Stimulated activated CD4-positive, alpha-beta T cell treated with anti-CD3 and anti-CD28 coated beads, Interleukin-4, amount 100 ng/mL, for 4 hours (primary cell): ENCODE data around the gene TRAPPC10.
"Not testable (repeated sequence)": the region's sequence is repeated elsewhere in the genome, so short reads cannot be mapped to it uniquely, and the experiment has no call there.

Source experiments
- DNase-seq, 2 experiments: peaks; one replicate each; pipeline ENCODE4 v3.0.0-alpha.2; 2020

The TRAPPC10 gene

DNA sequence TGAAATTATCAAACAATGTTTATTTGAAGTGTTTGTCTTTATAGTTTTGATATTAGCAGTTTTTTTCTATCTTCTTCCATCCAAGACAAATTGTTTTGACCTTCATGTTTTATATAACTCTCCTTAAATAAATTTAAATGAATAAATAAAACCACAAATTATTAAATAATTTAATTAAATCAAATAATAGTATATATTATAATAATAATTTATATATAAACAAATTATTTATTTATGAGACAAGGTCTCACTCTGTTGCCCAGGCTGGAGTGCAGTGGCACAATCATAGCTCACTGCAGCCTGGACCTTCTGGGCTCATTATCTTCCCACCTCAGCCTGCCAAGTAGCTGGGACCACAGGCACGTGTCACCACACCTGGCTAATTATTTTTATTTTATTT is 82.7 kb downstream of the TRAPPC10 start:
- no peak for DNase-seq

DNA sequence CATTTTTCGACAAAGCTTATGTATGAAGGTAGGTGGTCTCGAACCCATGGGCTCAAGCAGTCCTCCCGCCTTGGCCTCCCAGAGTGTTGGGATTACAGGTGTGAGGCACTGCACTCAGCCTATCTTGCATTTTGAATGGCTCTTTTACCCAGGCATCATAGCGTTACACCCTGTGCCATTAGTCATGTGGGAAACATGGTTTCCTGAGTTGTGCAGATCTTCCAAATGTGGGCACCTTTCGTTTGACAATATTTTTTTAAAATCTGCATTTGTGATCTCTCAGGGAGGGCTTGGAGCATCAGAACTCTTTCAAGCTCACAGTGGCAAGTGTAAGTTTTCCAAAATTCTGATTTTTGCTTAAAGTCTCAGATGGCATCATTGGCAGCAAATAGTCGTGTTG is 86.4 kb downstream of the TRAPPC10 start:
- DNase-seq = not testable (repeated sequence)

DNA sequence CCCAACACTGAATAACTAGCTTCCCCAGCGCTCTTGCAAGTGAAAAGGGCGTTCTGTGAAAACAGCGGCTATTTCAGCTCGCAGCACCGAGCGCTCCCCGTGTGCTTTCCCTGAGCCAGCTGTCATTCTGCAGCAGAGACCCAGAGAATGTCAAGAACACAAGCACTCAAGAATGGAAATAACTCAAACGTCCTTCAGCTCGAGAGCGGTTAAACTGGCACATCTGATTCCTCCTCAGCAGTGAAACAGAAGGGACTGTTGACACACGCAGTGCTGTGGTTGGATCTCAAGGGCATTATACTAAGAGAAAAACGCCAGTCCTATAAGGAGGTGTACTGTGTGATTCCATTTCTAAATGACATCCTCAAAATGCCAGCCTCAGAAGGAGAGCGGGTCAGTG is 86.9 kb downstream of the TRAPPC10 start:
- not testable (repeated sequence) for DNase-seq

DNA sequence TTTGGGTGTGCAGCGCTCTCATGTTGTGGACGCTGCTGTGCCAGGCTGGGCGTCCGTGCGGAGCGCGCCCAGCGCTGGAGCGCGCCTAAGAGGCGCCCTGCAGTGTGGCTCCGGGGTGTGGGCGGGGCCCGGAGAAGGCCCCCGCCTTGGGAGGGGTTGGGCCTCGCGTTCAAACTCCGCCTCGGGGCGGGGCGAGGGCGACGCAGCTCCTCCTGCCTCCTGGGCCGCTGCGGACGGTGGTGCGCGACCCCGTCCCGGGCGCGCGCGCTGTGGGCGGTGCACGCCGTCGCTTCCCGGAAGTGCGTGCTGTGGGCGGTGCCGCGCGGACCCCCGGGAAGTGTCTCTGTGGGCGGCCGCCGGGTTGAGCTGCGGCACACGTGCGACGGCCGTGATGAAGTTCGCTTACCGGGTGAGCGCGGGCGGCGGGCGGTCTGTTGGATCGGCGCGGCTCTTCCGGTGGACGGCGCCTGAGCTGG is 95.0 kb downstream of the TRAPPC10 start, which contains the start of gene PWP2:
PWP2 (plus strand) TSS at position 374 of the 476 bp plus-strand sequence; CDS start at position 392, 18 bp downstream.
- peak; percentile 43 to 56 for DNase-seq

DNA sequence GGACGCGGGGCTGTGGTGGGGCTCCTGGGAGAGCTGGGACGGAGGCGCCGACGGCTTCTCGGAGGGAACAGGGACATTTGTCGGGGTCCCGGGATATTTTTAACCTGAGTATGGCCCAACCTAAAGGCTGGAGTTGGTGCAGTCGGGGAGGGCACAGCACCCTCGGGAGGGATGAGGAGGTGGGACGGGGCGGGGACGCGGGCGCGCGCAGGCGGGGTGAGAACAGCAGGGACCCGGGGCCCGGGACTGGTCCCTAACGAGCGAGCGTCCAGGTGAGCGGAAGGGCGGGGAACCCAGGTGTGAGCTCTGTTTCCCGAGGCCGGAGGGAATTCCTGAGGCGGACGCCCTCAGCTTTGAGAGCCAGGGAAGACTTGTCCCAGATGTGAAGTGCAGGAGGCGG is 95.5 kb downstream of the TRAPPC10 start:
- DNase-seq = not testable (repeated sequence)

DNA sequence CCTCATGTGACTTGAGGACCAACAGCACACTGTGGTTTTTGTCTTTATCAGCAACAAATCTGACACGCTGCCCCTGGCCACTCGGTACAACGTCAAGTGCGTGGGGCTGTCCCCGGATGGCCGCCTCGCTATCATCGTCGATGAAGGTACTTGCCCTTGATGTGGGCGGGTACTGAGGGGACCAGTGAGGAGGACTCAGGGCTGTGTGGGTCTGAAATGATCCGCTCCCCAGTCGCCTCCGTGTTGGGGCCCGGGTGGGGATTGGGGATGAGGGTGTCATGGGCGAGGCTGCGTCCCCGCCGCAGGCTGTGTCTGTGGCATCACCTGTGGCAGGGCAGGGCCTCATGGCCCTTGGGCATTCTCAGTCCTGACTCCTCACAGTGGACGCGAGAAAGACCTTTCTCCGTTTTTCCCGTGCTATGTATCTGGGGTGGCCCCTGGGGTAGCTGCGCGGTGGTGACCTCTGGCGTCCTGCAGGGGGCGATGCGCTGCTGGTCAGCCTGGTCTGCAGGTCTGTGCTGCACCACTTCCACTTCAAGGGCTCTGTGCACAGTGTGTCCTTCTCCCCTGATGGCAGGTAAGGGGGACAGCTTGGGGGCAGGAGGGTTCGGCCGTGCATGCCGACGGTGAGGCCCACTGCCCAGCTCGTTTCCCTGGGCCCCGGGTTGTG is 101.7 kb downstream of the TRAPPC10 start:
- DNase-seq = not testable (repeated sequence)

DNA sequence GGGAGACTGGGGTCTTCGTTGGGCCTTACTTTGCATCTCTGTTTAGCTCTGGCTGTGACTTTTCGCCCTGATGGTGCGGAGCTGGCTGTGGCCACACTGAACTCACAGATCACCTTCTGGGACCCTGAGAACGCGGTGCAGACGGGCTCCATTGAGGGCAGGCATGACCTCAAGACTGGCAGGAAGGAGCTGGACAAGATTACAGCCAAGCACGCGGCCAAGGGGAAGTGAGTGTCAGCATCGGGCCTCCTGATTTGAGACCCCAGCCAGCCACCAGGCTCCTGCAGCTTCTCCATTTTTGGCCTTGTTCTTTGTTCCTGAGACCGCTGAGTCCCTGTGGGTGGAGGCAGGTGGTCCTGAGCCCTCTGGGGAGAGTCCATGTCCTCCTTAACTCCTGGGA is 110.0 kb downstream of the TRAPPC10 start:
- not testable (repeated sequence) for DNase-seq

DNA sequence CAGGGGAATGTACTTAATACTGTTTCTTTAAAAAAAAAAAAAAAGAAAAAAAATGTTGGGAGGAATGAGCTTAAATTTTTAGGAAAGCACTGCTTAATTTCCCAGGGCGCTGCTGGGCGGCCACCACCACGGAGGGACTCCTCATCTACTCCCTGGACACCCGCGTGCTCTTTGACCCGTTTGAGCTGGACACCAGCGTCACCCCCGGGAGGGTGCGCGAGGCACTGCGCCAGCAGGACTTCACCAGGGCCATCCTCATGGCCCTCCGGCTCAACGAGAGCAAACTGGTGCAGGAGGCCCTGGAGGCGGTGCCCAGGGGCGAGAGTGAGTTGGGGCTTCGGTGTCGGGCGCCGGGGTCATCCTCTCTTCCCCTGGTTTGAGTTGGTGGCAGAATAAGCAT is 115.7 kb downstream of the TRAPPC10 start:
- not testable (repeated sequence) for DNase-seq

DNA sequence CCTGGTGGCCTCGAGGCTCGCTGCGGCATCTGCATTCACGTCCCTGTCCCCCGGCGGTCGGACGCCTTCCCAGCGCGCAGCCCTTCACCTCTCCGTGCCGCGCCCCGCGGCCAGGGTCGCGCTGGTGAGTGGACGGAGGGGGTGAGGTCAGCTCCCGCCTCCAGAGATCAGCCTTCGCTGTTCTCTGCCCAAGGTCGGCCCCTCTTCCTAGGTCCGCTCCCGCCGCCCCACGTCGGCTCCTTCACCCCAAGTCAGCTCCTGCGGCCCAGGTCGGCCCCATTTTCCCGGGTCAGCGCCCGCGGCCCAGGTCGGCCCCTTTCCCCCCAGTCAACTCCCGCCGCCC is 121.6 kb downstream of the TRAPPC10 start:
- not testable (repeated sequence) for DNase-seq

DNA sequence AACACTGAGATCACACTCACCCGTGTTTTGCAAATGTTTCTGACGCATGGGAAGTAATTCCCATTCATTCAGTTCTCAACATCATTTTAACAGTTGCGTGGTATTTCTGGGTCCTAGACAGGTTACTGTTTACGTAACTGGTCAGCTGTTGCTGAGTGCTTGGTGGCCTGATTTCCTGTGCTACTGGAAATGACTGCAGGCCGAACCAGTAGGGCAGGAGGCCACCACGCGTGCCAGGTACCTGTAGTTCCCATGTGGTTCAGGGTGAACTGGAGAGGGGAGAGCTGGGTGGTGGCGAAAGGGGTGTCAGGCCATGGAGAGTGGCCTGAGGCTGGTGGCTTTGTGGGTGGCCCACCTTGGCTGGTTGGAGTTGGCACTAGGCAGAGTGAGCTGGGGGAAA is 122.6 kb downstream of the TRAPPC10 start:
- DNase-seq = not testable (repeated sequence)

DNA sequence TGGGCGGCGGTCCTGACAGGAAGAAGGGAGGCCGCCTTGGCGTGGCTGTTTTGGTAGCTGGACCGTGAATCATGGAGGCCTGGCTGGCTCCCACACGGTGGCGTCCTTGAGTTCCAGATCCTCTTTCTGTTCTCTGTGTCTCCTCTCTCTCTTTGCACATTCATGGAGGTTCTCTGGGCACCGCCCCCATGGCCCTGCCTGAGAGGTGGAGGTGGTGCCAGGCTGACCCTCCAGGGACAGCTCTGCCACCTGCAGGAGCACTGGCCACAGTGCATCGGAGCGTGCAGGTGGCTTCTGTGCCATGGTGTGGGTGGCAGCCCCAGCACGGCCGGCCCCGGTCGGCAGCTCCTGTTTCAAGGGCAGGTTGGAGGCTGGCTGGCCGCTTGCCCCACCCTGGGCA is 125.9 kb downstream of the TRAPPC10 start:
- DNase-seq = not testable (repeated sequence)

DNA sequence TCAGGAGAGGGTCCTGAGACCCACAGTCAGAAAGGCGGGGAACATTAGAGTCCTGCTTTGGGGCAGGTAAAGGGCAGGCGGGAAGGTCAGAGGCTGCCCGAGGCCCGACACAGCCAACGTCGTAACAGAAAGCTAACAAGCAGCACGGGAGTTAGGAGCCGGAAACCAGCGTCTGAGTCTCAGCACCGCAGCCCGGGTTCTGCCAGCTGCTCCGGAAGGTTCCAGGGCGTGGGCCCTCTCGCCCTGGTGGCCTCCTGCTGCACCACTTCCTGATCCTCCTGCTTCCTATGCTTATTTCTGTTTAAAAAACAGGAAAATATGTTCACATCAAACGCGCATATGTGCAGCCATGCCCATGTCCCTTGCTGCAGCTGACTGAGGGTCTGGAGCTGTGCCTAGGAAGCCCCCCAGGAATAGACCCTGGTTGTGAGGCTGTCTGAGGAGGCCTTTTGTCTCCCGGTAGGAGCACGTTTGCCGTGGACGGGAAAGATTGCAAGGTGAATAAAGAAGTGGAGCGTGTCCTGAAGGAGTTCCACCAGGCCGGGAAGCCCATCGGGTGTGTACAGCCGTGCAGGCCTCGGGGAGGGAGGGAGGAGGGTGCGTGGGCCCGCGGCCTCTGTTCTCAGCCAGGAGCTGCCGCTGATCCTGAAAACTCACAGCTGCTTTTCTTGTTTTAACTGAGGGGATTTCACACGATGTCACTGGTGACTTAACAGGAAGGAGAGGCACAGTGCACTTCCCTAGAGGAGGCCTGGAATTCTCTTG is 127.9 kb downstream of the TRAPPC10 start:
- not testable (repeated sequence) for DNase-seq

DNA sequence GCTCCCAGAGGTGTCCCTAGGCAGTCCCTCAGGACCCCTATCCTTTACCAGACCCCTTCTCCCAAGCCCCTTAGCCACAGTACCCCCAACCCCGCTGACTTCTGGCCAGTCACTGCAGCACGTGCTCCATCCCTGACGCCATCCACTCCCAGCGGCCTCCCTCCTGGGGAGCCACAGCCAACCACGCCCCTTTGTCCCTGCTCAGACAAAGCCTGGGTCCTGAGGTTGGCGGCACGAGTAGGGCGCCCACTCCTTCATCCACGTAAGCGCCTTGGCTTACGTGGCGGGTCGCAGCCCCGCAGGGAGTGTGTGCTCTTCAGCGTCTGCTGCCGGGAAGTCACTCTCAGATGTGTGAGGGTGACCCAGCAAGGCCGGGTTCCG is 128.4 kb downstream of the TRAPPC10 start:
- DNase-seq = not testable (repeated sequence)

DNA sequence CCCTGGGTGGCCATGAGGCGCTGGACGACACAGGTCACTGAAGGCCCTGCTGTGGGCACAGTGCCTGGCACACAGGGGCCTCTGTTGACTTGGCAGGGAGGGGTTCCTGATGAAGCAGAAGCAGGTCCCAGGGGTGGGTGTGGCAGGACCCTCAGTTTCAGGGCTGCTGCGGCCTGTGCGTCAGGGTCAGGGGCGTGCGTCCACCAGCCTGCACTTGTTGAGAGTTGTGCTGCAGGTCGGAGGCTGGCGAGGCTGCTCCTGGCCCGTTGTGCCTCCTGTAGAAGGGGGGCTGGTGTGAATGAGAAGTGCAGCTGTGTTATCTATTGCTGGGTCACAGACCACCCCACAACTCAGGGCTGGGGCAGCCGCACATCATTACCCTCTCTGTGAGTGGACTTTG is 130.4 kb downstream of the TRAPPC10 start:
- not testable (repeated sequence) for DNase-seq

DNA sequence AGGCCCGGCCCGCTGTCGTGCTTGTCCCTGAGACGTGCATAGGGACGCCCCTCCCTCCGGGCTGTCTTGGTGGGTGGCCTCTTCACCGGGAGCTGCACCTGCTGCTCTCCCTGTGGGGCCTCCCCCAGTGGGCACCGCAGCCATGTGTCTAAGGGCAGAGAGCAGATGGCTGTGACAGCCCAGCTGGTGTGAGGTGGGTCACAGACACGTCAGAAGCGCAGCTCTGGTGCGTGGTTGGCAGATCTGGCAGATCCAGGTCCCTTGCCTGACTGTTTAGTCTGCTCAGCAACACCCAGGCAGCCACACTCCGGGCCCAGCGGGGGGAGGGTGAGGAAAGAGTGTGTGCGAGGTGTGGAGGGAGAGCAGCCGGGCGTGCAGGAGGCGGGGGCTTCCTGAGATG is 131.3 kb downstream of the TRAPPC10 start:
- DNase-seq = not testable (repeated sequence)

DNA sequence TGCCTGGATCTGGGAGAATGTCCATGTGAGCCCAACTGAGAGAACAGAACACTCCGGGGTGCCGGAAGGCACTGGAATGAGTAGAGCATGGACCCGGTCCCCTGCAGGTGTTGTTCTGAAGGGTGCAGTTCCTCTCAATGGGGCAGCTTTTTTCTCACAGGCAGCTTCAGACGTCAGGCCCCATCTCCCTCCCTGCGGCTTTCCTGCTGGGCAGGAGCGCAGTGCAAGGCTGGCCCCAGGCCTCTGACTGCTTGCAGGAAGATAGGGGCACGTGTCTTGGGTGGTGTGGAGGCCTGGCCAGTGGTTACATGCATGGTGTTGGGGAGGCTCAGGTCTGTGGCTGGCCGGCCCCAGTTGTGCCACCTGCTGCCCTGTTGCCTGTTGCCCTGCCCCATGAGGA is 131.9 kb downstream of the TRAPPC10 start:
- DNase-seq = not testable (repeated sequence)

DNA sequence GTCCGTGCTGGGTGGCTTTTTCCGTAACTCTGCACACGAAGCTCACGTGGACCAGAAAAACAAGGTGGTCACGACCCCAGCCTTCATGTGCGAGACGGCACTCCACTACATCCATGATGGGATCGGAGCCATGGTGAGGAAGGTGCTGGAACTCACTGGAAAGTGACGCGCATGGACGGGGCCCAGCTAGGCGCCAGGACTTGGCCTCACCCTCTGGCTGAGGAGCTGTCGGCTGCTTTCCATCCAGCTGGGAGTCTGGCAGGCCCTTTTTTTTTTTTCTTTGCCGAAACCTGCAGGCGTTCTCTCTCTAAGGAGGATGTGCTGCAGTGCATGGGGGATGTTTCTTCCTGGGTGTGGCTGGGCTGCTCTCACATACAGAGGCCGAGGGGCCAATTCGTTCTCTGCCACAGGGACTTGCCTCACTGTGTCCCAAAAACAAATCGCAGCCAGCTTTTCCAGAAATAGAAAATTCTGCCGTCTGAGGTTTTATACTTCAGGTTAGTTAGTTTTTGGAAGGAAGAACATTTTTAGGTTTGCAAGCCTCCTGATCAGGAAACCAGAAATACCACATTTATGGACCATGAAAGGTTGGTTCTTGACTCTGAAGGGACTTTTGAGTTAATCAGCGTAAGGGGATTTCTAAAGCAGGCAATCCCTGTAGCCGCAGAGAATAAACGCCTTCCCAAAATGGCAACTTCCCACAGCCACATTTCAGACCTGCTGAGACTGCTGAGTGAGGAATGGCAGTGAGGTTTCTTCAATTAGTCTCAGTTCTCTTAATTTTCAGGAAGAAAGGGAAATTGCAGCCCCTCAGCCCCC is 132.9 kb downstream of the TRAPPC10 start:
- DNase-seq = not testable (repeated sequence)

DNA sequence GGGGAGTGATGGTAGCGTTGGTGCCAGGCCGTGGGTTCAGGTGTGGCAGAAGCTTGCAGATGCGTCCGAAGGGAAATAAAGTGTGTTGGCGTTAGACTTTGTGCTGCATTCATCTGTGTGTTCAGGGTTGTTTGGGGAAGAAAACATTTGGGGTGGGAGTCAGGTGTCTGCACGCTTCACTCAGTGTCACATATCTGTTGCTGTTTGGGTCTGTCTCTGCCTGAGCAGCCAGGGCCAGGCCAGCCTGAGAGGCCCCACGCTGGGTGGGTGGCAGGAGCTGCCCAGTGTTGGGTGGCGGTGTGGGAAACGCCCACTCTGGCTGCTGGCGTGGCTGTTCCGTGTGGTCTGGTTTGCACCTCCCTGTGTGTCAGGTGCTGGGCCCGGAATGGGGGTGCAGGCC is 133.5 kb downstream of the TRAPPC10 start:
- not testable (repeated sequence) for DNase-seq

DNA sequence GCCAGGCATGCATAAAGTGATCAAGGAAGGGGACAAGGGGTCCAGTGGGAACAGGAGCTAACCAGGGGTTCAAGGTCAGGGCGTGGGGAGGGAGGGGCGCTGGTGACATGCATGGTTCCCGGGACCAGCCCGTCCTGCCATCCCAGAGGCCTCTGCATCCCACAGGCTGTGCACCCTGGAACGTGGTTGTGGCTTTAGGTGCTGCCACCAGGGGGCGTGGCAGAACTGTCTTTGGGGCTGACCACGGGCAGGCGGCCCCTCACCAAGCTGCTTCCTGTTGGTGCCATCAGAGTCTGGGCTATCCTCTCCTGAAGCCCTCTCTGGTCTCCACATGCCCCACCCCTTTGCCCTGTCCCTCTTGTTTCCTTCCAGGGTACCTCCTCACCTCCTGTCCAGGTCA is 135.0 kb downstream of the TRAPPC10 start:
- DNase-seq = not testable (repeated sequence)

DNA sequence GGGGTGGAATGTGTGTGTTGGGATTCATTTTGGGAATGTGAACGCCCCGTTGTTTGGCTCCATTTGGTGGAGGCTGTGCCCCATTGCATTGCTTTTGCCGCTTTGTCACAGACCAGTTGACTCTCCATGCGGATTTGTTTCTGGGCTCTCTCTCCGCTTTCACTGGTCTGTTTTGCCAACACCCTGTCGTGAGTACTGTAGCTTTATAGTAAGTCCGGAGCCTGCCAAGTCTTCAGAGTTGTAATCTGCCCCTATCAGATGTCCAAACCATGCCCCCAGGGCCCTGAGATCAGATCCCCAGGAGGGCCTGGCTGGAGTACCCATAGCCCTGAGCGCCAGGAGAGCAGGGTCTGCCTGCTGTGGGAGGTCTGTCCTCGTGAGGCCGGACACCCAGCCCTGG is 138.1 kb downstream of the TRAPPC10 start:
- DNase-seq = not testable (repeated sequence)

DNA sequence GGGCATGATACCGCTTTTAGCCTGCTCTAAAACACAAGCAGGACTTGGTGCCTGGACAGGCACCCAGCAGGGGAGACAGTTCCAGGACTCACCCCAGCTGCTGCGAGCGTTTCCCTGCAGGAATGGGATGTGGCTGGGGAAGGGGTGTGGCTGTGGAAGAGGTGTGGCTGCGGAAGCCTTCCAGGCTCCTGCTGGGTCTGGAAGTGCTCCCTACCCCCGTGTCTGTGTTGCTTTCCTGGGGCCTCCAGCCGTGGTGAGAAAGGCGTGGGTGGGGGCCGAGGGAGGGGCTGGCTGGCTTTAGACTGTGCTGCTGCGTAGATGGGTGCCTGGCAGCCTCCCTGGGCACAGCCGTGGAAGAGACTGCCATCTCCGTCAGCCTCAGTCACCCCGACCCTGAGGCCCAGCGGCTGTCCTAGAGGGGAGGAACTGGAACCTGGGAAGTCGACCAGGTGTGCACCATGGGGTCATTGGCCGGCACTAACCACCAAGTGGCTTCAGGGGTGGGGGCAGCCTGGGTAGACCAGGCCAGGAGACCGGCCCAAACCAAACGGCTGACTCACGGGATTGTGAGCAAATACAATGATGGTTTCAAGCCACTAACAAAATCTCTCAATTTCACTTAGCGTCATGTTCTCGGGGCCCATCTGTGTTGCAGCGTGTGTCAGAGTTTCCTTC is 141.2 kb downstream of the TRAPPC10 start:
- not testable (repeated sequence) for DNase-seq

DNA sequence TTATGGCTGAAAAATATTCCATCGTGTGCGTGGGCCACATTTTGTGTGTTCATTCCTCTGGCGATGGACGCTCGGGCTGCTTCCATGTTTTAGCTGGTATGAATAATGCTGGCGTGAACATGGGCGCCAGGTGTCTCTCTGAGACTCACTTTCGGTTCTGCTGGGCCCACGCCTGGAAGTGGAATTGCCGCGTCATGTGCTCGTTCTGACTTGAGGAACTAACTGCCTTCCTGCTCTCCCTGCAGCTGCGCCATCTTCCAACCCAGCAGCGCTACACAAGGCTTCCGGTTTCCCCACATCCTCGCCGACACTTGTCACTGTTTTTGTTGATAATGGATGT is 141.8 kb downstream of the TRAPPC10 start:
- DNase-seq = peak; percentile 37 to 59

DNA sequence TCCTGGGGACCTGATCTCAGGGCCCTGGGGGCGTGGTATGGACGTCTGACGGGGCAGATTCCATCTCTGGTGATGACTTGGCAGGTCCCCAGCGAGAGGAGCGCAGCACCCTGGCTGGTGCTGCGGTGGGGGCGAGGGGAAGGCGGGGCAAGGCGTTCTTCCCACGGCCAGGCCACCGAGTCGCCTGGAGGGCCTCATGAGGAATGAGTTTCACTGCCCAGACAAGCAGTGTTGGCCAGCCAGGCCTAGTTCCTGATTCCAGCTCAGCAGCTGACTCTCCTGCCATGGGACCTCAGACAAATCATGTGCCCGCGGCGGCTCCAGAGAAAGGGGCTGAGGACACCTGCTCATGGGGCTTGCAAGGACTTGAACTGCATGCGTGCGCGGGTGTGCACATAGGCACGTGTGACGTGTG is 142.7 kb downstream of the TRAPPC10 start:
- DNase-seq = not testable (repeated sequence)
